IgD-negative memory B cell (primary cell): ENCODE results near the gene SMCP. TPM values are rescaled to one million over a fixed set of nuclear protein-coding genes. Genes with fewer than 3 reads are reported as not detected.
A peak's percentile ranks its signal among the peaks of the same experiment; 100 is the strongest.

ENCODE experiments used
- H3K27ac Mint-ChIP-seq, 3 donors: one replicate each; pipeline ENCODE4 v1.8.0; 2020 to 2022; ENCODE audit warnings: mild to moderate bottlenecking in 3 of 3, mixed read lengths in 3 of 3, moderate library complexity in 1 of 3
- H3K27me3 Mint-ChIP-seq: one replicate; pipeline ENCODE4 v1.8.0; 2021; ENCODE audit warnings: mixed read lengths
- H3K36me3 Mint-ChIP-seq: one replicate; pipeline ENCODE4 v1.8.0; 2020; ENCODE audit warnings: mild to moderate bottlenecking, mixed read lengths
- H3K4me1 Mint-ChIP-seq, 3 donors: one replicate each; pipeline ENCODE4 v1.8.0; 2020 to 2022; ENCODE audit warnings: mixed read lengths in 3 of 3, mild to moderate bottlenecking in 1 of 3
- H3K4me3 Mint-ChIP-seq, 4 donors: one replicate each; pipeline ENCODE4 v1.8.0; 2020 to 2022; ENCODE audit warnings: mild to moderate bottlenecking in 4 of 4, mixed read lengths in 4 of 4, moderate library complexity in 3 of 4
- H3K9me3 Mint-ChIP-seq, 3 donors: one replicate each; pipeline ENCODE4 v1.8.0; 2020 to 2021; ENCODE audit warnings: mixed read lengths in 3 of 3, mild to moderate bottlenecking in 1 of 3
- polyA plus RNA-seq: library from polyadenylated mRNA; unstranded; fragments of 300-500 nt; fragmentation: Illumina TruSeq; gene quantifications from one replicate; pipeline ENCODE4 v1.2.3, GENCODE V29; 2021

The SMCP gene
- not detected for polyA plus RNA-seq

GRCh38 chr1:152878042-152878441 is at the start of gene SMCP:
Gene SMCP, plus strand, starts transcription at chr1:152878322. Its CDS starts 6,101 bp downstream, at chr1:152884423.
- Mint-ChIP-seq H3K4me1 (peaks cover 0 to 4% (median 3%) of the 10 kb centered on the region in 3 donors), H3K4me3 (no peak within 1 kb of the TSS), H3K36me3 (no peaks in the 10 kb centered on the region), H3K27me3 (peaks cover 6% of the 10 kb centered on the region), H3K27ac (peak within 1 kb of the TSS in 1 of 3 donors; percentile 26), H3K9me3 (no peaks in the 10 kb centered on the region)

GRCh38 chr1:152836870-152837269 is 41.3 kb upstream of the SMCP start:
- H3K27me3 Mint-ChIP-seq = no peaks in the 10 kb centered on the region
- no peaks in the 10 kb centered on the region for H3K9me3 Mint-ChIP-seq
- H3K4me3 Mint-ChIP-seq = no peak overlapping the region
- no peaks in the 10 kb centered on the region for H3K4me1 Mint-ChIP-seq
- no peak overlapping the region for H3K27ac Mint-ChIP-seq
- H3K36me3 Mint-ChIP-seq = no peaks in the 10 kb centered on the region

- Mint-ChIP-seq H3K36me3 (no peaks in the 10 kb centered on the region), H3K4me1 (no peaks in the 10 kb centered on the region), H3K4me3 (no peak within 1 kb of the TSS), H3K27ac (no peak within 1 kb of the TSS), H3K9me3 (no peaks in the 10 kb centered on the region), H3K27me3 (peaks cover 14% of the 10 kb centered on the region)
Measured at GRCh38 chr1:152842556-152842955, 35.6 kb upstream of the SMCP start, which contains the start of gene LCE6A. Gene LCE6A, plus strand, starts transcription at chr1:152842856. Its CDS starts 665 bp downstream, at chr1:152843521.

GRCh38 chr1:152855661-152856060 is 22.5 kb upstream of the SMCP start:
- Mint-ChIP-seq H3K36me3 (no peaks in the 10 kb centered on the region), H3K9me3 (no peaks in the 10 kb centered on the region), H3K27ac (no peak overlapping the region), H3K4me3 (no peak overlapping the region), H3K27me3 (peaks cover 12% of the 10 kb centered on the region), H3K4me1 (no peaks in the 10 kb centered on the region)

GRCh38 chr1:152858062-152858461 is 20.1 kb upstream of the SMCP start:
- Mint-ChIP-seq H3K36me3 (no peaks in the 10 kb centered on the region), H3K4me1 (no peaks in the 10 kb centered on the region), H3K27me3 (peaks cover 20% of the 10 kb centered on the region), H3K4me3 (no peak overlapping the region), H3K27ac (no peak overlapping the region), H3K9me3 (no peaks in the 10 kb centered on the region)

- Mint-ChIP-seq H3K27me3 (peaks cover 20% of the 10 kb centered on the region), H3K4me3 (no peak within 1 kb of the TSS), H3K36me3 (no peaks in the 10 kb centered on the region), H3K27ac (no peak within 1 kb of the TSS), H3K9me3 (no peaks in the 10 kb centered on the region), H3K4me1 (no peaks in the 10 kb centered on the region)
Measured at GRCh38 chr1:152859696-152860095, 18.4 kb upstream of the SMCP start, which contains the start of gene LCE7A. Gene LCE7A, plus strand, starts transcription at chr1:152859996. Its CDS starts 702 bp downstream, at chr1:152860698.

- H3K4me1 Mint-ChIP-seq = no peaks in the 10 kb centered on the region
- no peaks in the 10 kb centered on the region for H3K36me3 Mint-ChIP-seq
- no peaks in the 10 kb centered on the region for H3K9me3 Mint-ChIP-seq
- H3K27me3 Mint-ChIP-seq = peaks cover 20% of the 10 kb centered on the region
- no peak overlapping the region for H3K4me3 Mint-ChIP-seq
- H3K27ac Mint-ChIP-seq = no peak overlapping the region
Measured at GRCh38 chr1:152860129-152860528, 18.0 kb upstream of the SMCP start.

GRCh38 chr1:152861374-152861773 is 16.7 kb upstream of the SMCP start:
- Mint-ChIP-seq H3K4me1 (no peaks in the 10 kb centered on the region), H3K36me3 (no peaks in the 10 kb centered on the region), H3K27me3 (peaks cover 20% of the 10 kb centered on the region), H3K27ac (no peak overlapping the region), H3K4me3 (no peak overlapping the region), H3K9me3 (no peaks in the 10 kb centered on the region)

- Mint-ChIP-seq H3K27me3 (peaks cover 13% of the 10 kb centered on the region), H3K36me3 (no peaks in the 10 kb centered on the region), H3K27ac (no peak overlapping the region)
Measured at GRCh38 chr1:152864443-152864842, 13.7 kb upstream of the SMCP start.

GRCh38 chr1:152866321-152866720 is 11.8 kb upstream of the SMCP start:
- Mint-ChIP-seq H3K4me1 (peaks cover 1 to 4% (median 2%) of the 10 kb centered on the region in 3 donors), H3K9me3 (no peaks in the 10 kb centered on the region), H3K36me3 (no peaks in the 10 kb centered on the region), H3K27me3 (peaks cover 7% of the 10 kb centered on the region), H3K27ac (no peak overlapping the region), H3K4me3 (no peak overlapping the region)

More at GRCh38 chr1:152864443-152864842, 13.7 kb upstream of the SMCP start:
- Mint-ChIP-seq H3K4me1 (no peaks in the 10 kb centered on the region), H3K9me3 (no peaks in the 10 kb centered on the region), H3K4me3 (no peak overlapping the region)

GRCh38 chr1:152869808-152870419 is 8.2 kb upstream of the SMCP start:
- Mint-ChIP-seq H3K4me3 (no peak overlapping the region), H3K27ac (no peak overlapping the region), H3K27me3 (peaks cover 5% of the 10 kb centered on the region), H3K9me3 (no peaks in the 10 kb centered on the region), H3K36me3 (no peaks in the 10 kb centered on the region), H3K4me1 (peaks cover 7 to 15% (median 10%) of the 10 kb centered on the region in 3 donors)

- Mint-ChIP-seq H3K4me1 (peaks cover 7 to 15% (median 10%) of the 10 kb centered on the region in 3 donors), H3K27ac (no peak overlapping the region), H3K4me3 (peak overlapping the region in 1 of 4 donors; percentile 11), H3K9me3 (no peaks in the 10 kb centered on the region), H3K36me3 (no peaks in the 10 kb centered on the region), H3K27me3 (peaks cover 8% of the 10 kb centered on the region)
Measured at GRCh38 chr1:152870831-152871730, 7.0 kb upstream of the SMCP start.

GRCh38 chr1:152871731-152872126 is 6.4 kb upstream of the SMCP start:
- peaks cover 8% of the 10 kb centered on the region for H3K27me3 Mint-ChIP-seq
- H3K27ac Mint-ChIP-seq = no peak overlapping the region
- no peaks in the 10 kb centered on the region for H3K9me3 Mint-ChIP-seq
- H3K4me3 Mint-ChIP-seq = peak overlapping the region in 1 of 4 donors; percentile 11
- no peaks in the 10 kb centered on the region for H3K36me3 Mint-ChIP-seq
- peaks cover 7 to 15% (median 10%) of the 10 kb centered on the region in 3 donors for H3K4me1 Mint-ChIP-seq

- Mint-ChIP-seq H3K4me1 (peaks cover 7 to 15% (median 10%) of the 10 kb centered on the region in 3 donors), H3K27me3 (peaks cover 8% of the 10 kb centered on the region), H3K9me3 (no peaks in the 10 kb centered on the region), H3K36me3 (no peaks in the 10 kb centered on the region), H3K4me3 (no peak overlapping the region), H3K27ac (no peak overlapping the region)
Measured at GRCh38 chr1:152873495-152873894, 4.6 kb upstream of the SMCP start.

GRCh38 chr1:152876827-152877226 is 1.3 kb upstream of the SMCP start:
- H3K27me3 Mint-ChIP-seq = peaks cover 9% of the 10 kb centered on the region
- no peak overlapping the region for H3K4me3 Mint-ChIP-seq
- H3K9me3 Mint-ChIP-seq = no peaks in the 10 kb centered on the region
- H3K36me3 Mint-ChIP-seq = no peaks in the 10 kb centered on the region
- H3K4me1 Mint-ChIP-seq = peaks cover 5 to 9% (median 5%) of the 10 kb centered on the region in 3 donors
- H3K27ac Mint-ChIP-seq = no peak overlapping the region
